ENCODE data around the gene KSR1. TPM values are rescaled to one million over a fixed set of nuclear protein-coding genes. Genes with fewer than 3 reads are reported as not detected.

KSR1 gene
- total and polyA plus RNA-seq, 2 experiments from 2014 or later: 7.8 to 53.2 TPM

DNA sequence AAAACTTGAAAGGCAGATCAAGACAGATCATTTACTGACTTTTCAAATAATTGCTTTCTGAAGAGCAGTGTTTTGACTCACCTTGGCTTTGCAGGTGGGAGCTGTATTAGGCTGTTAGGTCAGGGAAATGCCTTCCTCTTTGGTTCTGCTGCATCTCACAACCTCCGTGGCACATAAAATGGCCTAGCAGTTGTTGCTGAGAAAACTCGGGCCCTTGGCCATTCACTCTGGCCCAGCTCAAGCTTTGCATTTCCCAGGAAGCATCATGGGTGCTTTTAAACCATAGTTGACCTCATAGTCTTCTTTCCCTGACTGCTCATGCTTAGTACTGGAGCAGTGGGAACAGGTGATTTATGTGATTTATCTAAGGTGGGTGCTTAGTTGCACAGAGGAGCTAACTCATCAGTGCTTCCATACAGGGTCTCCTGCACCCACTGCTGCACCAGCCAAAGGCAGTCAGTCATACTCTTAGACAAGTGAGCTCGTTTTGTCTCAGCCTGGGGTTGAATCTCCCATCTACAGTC, 83.6 kb downstream of the KSR1 start (continued):
- TF ChIP-seq, protein P1, sequence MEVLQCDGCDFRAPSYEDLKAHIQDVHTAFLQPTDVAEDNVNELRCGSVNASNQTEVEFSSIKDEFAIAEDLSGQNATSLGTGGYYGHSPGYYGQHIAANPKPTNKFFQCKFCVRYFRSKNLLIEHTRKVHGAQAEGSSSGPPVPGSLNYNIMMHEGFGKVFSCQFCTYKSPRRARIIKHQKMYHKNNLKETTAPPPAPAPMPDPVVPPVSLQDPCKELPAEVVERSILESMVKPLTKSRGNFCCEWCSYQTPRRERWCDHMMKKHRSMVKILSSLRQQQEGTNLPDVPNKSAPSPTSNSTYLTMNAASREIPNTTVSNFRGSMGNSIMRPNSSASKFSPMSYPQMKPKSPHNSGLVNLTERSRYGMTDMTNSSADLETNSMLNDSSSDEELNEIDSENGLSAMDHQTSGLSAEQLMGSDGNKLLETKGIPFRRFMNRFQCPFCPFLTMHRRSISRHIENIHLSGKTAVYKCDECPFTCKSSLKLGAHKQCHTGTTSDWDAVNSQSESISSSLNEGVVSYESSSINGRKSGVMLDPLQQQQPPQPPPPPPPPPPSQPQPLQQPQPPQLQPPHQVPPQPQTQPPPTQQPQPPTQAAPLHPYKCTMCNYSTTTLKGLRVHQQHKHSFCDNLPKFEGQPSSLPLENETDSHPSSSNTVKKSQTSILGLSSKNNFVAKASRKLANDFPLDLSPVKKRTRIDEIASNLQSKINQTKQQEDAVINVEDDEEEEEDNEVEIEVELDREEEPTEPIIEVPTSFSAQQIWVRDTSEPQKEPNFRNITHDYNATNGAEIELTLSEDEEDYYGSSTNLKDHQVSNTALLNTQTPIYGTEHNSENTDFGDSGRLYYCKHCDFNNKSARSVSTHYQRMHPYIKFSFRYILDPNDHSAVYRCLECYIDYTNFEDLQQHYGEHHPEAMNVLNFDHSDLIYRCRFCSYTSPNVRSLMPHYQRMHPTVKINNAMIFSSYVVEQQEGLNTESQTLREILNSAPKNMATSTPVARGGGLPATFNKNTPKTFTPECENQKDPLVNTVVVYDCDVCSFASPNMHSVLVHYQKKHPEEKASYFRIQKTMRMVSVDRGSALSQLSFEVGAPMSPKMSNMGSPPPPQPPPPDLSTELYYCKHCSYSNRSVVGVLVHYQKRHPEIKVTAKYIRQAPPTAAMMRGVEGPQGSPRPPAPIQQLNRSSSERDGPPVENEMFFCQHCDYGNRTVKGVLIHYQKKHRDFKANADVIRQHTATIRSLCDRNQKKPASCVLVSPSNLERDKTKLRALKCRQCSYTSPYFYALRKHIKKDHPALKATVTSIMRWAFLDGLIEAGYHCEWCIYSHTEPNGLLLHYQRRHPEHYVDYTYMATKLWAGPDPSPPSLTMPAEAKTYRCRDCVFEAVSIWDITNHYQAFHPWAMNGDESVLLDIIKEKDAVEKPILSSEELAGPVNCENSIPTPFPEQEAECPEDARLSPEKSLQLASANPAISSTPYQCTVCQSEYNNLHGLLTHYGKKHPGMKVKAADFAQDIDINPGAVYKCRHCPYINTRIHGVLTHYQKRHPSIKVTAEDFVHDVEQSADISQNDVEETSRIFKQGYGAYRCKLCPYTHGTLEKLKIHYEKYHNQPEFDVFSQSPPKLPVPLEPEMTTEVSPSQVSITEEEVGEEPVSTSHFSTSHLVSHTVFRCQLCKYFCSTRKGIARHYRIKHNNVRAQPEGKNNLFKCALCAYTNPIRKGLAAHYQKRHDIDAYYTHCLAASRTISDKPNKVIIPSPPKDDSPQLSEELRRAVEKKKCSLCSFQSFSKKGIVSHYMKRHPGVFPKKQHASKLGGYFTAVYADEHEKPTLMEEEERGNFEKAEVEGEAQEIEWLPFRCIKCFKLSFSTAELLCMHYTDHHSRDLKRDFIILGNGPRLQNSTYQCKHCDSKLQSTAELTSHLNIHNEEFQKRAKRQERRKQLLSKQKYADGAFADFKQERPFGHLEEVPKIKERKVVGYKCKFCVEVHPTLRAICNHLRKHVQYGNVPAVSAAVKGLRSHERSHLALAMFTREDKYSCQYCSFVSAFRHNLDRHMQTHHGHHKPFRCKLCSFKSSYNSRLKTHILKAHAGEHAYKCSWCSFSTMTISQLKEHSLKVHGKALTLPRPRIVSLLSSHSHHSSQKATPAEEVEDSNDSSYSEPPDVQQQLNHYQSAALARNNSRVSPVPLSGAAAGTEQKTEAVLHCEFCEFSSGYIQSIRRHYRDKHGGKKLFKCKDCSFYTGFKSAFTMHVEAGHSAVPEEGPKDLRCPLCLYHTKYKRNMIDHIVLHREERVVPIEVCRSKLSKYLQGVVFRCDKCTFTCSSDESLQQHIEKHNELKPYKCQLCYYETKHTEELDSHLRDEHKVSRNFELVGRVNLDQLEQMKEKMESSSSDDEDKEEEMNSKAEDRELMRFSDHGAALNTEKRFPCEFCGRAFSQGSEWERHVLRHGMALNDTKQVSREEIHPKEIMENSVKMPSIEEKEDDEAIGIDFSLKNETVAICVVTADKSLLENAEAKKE (CRISPR knock-in tag; IDR thresholded peaks at IDR 0.05): no peak
- TF ChIP-seq JUNB (IDR thresholded peaks at IDR 0.05; ENCODE audit: unreplicated experiment) (no peak), CREB1 (CRISPR knock-in tag; IDR thresholded peaks at IDR 0.05; ENCODE audit: low read depth) (no peak), NANOG (IDR thresholded peaks at IDR 0.05; ENCODE audit: borderline replicate concordance) (no peak), EZH2 (IDR thresholded peaks at IDR 0.05; ENCODE audit: low read depth, unreplicated experiment) (no peak)
- TF ChIP-seq, protein P2, sequence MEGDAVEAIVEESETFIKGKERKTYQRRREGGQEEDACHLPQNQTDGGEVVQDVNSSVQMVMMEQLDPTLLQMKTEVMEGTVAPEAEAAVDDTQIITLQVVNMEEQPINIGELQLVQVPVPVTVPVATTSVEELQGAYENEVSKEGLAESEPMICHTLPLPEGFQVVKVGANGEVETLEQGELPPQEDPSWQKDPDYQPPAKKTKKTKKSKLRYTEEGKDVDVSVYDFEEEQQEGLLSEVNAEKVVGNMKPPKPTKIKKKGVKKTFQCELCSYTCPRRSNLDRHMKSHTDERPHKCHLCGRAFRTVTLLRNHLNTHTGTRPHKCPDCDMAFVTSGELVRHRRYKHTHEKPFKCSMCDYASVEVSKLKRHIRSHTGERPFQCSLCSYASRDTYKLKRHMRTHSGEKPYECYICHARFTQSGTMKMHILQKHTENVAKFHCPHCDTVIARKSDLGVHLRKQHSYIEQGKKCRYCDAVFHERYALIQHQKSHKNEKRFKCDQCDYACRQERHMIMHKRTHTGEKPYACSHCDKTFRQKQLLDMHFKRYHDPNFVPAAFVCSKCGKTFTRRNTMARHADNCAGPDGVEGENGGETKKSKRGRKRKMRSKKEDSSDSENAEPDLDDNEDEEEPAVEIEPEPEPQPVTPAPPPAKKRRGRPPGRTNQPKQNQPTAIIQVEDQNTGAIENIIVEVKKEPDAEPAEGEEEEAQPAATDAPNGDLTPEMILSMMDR (conservative IDR thresholded peaks at IDR 0.05; ENCODE audit: low read depth in 2 of 2): no peak
